ENCODE data around the gene FCHSD1.

The FCHSD1 gene

DNA sequence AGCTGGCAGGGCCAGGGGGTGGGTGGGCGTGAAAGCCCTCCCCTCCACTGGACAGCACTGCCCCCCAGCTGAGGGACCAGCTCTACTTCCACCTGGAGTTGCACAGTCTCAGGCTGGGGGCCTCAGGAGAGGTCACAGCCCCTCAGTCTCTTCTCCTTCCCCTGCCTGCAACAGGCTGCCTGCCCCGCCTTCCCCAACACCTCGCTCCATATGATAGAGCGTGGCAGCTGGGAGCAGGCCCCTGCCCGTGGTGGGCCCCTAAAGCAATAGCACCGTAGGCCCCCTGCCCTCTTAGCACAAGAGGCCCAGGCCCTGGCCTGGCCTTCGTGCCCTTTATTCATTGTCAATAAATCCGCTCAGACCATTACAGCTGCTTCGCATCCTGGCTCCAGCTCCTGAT lies 10.5 kb downstream of the FCHSD1 start:
- DNase-seq, result no peak

DNA sequence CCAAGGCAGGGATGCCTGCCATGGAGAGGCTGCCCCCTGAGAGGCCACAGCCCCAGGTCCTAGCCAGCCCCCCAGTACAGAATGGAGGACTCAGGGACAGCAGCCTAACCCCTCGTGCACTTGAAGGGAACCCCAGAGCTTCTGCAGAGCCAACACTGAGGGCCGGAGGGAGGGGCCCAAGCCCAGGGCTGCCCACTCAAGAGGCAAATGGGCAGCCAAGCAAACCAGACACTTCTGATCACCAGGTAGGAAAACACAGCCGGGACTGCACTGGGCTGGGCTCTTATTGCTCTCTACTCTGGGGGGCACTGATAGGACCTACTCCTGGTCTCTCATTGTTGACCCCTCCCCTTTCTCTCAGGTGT lies 11.2 kb downstream of the FCHSD1 start:
- no peak for DNase-seq

DNA sequence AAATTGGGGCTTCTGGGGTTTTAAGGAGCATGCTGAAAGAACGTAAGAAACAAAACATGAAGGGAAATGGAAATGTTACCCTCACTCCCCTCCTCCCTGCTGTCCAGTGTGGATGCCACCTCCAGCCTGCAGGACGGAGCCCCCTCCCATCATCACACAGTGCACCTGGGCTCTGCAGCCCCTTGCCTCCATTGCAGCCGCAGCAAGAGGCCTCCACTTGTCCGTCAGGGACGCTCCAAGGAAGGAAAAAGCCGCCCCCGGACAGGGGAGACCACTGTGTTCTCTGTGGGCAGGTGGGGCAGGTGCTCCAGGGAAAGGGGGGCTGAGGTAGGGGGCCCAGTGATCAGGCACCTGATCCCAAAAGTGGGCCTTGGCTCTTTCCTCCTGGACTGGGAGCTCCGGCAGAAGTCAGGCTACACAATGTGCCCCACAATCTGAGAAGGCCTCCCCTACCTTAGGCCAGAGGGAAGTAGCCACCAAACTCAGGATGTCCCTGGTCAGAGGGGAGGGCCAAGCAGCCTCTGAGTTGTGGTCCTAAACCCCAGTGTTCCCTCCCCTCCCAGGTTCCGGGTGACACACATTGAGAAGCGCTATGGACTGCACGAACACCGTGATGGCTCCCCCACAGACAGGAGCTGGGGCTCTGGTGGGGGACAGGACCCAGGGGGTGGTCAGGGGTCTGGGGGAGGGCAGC lies 11.7 kb downstream of the FCHSD1 start:
- DNase-seq, result no peak

DNA sequence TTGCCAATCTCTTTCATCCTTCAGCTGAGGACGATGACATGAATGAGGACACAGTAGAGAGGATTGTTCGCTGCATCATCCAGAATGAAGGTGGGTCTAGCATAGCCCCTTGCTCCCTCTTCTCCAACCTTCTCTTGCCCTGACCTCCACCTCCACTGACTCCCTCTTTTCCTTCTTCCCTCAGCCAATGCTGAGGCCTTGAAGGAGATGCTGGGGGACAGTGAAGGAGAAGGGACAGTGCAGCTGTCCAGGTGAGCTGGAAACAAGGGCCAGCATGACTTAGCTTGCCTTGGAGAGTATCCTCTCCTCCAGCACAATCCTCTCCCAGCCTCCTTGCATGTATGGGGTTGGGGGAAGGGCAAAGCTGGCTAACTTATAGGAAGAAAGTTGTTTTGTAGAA lies 12.4 kb downstream of the FCHSD1 start:
- DNase-seq, result no peak

DNA sequence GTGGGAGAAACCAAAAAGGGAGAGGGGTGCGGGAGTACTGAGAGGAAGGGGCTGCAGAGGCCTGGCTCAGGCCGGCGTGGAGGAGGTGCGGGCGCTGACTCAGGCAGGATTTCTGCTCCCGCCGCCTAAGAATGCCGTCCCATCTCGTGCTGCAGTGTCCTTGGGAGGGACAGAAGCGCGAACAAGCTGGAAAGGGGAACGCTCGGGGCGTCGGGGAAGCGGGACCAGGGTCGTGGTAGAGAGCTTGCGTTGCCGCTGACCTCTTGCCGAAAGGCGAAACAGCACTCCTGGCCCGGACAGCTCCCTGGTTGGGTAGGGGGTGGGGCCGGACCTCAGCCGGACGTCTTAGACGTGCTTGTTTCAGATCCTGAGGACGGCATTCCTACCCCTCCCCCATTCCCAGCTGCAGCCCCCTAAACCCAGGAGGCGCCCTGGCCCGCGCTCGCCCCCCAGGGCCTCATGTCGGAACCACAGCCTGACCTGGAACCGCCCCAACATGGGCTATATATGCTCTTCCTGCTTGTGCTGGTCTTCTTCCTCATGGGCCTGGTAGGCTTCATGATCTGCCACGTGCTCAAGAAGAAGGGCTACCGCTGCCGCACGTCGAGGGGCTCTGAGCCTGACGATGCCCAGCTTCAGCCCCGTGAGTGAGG lies 13.3 kb downstream of the FCHSD1 start:
- peak; percentile 30 for DNase-seq

DNA sequence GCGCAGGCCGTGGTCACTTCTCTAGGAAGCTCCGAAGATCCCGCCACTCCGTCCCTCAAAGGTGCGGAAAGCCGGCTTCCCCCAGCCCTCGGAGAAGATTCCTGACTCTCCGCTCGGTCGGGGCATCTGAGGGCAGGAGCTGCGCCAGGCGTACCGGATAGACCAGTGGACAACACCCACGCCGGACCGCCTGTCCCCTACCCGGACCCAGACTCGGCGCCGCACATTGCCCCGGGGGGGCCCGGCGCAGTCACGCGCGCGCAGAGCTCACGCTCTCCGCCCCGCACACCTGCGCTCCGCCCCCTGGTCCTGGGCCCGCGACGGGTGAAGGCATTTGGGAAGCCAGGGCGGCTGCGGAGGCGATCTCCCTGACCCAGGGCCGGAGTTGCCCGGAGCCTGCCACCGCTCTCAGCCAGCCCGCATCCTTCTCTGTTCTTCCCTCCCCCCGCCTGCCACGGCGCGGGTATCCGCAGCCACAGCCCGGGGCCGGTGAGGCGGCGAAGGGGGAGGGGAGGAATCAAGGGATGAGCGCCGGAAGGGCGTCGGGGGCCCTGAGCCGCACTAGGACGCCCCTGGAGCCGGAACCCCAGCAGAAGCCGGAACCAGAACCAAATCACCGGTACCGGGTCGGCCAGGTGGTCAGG lies 14.0 kb downstream of the FCHSD1 start:
- no peak for DNase-seq

DNA sequence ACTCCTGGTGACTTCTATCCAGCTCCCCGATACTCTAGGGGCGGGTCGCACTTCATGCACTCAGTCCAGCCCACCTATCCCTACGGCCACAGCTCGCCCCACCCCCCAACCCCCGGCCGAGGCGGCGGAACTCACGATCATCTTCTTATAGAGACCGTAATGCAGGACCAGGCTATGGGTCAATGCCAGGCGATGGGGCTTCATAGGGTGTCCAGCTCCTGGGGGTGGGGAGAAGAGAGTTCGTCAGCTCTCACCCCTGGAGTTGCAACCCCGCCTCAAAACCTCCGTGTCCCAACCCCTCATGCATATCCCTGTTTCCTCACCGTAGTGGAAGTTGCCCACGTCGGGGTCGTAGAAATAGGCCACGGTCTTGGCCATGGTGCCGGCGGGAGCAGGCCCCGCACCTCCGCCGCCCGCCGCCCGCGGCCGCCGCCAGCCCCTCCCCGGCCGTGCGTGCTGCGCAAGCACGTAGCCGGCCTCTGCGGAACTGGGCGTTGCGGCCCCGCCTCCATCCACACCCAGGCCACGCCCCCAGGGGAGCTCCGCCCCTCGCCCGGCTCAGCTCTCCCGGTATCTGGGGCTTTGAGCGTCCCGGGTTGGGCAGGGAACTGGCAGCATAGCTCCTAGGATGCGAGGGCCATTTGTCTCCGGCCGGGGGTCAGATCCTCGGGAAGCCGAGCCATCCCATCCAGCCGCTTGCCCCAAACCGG lies 14.7 kb downstream of the FCHSD1 start, which contains the start of the genes HDAC3 and RELL2:
TSS of gene HDAC3 (minus strand) at position 437 of the 710 bp plus-strand sequence. CDS start at position 378, 59 bp downstream.
TSS of gene RELL2 (plus strand) at position 585 of the 710 bp plus-strand sequence. CDS start 1,229 bp downstream, outside the sequence.
- DNase-seq, result peak; percentile 85

DNA sequence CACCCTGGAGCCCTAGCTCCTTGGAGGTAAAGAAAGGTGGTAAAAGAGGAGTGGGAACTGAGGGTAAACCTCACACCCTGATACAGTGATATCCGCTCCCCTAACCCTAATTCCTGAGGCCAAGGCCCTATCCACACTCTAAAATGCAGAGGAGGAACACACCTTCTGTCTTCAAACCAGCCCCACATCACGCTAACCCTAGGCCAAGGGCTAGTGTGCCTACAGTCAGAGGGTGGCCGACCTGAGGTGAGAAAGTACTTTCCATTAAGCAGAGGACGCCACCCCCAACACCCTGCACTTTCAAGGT lies 15.2 kb downstream of the FCHSD1 start:
- no peak for DNase-seq

DNA sequence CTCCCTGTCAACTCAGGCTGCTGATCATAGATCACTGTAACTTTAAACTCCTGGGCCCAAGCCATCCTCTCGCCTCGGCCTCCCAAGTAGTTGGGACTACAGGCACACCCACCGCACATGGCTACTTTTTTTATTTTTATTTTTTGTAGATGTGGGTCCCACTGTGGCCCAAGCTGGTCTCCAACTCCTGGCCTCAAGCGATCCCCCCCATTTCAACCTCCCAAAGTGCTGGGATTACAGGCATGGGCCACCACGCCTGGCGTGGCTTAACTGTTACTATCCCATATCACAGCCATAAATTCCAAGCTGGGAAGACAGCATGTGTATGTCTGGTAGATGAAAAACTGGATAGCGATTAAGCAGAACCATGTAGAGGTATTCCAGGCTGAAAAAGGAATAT lies 15.6 kb downstream of the FCHSD1 start:
- DNase-seq, result no peak

DNA sequence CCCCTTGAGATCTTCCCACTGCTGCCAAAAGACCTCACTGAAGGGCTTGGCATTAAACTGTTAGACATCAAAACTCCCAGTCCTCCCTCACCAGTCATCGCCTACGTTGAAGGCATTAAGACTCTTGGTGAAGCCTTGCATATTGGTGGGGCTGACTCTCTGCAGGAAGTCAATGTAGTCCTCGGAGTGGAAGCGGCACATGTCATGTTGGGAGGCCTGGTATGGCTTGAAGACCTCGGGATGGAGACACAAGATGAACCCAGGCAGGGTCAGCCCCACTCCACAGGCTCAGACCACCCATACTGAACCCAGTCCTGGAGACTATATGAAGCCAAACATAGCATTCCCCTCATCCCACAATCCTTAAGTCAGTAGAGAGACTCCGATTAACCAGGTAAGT lies 16.5 kb downstream of the FCHSD1 start:
- no peak for DNase-seq

DNA sequence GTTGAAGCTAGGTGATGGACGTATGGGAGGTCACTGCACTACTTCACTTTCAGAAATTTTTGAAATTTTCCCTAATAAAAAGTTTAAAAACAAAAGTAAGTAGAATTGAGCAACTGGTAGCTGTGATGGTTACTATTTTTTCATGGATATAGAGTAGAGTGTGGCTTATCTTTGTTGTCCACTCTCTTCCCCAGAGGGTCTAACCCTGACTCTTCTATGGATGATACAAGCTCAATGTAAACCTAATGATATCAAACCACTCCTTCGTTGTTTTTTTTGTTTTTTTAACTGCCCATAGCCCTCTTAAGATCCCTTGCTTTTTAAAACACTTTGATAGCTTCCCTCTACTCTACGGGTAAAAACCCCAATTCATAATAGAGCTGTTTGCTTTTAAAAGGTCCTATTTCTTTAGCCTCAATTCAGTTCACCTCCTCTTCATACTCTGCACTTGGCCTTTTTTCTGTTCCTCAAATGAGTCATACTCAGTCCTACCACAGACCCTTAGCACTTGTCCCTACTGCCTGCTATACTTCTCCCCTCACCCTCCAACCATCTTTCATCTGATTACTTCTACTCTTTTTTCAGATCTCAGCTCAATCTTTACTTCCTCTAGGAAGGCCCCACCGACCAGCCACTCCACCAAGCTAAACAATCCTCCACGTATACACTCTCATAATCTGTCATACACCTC lies 17.2 kb downstream of the FCHSD1 start:
- no peak for DNase-seq

DNA sequence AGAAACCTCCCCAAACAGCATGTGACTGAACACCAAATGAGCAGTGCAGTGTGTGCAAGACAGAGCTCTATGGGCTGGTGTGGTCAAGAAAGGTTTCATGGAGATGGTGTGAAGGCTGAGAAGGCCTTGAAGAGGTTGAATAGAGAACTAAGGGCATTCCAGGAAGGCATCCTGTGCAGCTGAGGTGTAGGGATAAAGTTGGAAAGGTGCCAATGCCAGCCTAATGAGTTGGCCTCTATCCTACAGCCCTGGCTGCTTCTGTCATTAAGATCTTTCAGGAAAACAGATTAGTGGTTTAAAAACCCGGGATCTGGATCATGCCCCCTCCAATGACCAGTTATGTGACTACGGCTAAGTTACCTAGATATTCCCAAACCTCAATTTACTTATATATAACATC lies 18.6 kb downstream of the FCHSD1 start:
- DNase-seq, result no peak

DNA sequence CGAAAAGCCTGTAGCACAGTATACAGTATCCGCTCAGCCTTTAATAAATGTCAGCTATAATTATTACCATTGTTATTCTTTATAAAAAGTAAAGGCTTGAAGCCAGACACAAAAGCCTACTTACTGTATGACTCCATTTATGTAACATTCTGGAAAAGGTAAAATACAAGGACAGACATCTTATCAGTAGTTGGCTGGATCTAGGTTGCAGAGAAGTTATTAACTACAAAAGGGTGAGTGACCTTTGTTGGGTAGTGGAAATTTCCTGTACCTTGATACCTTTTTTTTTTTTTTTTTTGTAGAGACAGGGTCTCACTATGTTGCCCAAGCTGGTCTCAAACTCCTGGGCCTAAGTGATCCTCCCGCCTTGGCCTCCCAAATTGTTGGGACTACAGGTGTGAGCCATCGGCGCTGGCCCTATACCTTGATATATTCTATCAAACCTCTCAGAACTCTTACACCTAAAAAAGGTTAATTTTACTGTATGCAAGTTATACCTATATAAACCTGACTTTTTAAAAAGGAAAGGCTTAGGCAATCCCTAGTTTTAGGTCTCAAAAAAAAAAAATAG lies 20.6 kb downstream of the FCHSD1 start:
- DNase-seq, result no peak

DNA sequence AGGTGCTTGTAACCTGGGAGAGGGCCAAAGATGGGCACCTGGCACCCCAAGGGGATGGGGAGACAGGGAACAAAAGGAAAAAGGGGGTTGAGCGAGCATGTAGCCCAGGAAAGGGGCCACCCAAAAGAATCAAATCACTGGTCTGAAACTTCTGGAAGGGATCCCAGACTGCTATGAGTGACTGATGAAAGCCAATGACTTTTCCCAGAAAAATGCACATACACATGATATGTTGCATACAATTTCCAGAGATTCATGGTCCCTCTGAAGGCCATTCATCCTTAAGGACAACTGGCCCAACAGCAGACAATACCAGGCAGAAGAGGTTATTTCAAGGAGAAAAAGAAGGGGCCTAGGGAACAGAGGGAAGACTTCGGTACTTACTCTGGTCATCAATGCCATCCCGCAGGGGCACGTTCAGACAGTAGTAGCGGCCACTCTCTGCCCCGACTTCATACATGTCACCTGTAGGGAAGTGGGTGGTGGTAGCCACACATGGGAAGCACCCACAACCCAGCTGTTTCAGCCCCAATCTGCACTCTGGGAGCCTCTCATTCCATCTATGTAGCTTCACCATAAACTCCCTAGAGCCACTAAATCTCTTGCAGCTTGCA lies 22.9 kb downstream of the FCHSD1 start:
- no peak for DNase-seq

DNA sequence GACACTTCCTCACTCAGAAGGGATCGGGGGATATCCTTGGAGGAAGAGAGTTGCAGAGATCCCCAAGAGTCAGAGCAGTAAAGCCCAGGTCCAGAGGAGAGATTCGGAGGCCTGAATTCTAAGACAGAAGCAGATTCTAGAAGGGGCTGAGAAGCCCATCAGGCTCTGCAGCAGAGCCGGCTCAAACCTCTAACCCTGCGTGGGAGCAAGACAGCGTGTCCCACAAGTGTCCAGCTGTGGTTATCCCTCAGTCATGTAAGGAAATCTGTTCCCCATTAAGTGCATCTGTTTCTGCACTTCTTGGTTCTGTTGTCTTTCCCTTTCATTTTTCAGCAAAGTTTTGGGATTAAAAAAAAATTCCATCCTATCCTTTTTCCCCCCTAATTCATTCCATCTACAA lies 27.6 kb downstream of the FCHSD1 start:
- no peak for DNase-seq

DNA sequence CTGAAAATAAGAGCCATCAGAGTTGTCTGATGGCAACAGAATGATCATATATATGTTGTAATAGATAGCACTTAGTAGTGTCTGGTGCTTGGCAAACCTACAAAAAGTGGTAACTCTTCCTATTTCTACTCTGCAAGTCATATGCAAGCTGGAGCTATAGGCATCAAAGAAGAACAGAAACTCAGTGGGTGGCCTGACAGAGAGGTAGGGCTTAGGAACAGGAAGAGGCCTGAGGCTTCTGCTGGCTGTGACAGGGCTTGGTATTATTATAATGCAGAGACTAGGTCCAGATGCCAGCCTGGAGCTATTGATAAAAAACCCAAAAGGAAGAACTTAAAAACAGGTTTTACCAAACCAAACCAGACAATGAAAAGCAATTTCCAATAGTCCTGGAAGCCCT lies 28.0 kb downstream of the FCHSD1 start:
- no peak for DNase-seq

DNA sequence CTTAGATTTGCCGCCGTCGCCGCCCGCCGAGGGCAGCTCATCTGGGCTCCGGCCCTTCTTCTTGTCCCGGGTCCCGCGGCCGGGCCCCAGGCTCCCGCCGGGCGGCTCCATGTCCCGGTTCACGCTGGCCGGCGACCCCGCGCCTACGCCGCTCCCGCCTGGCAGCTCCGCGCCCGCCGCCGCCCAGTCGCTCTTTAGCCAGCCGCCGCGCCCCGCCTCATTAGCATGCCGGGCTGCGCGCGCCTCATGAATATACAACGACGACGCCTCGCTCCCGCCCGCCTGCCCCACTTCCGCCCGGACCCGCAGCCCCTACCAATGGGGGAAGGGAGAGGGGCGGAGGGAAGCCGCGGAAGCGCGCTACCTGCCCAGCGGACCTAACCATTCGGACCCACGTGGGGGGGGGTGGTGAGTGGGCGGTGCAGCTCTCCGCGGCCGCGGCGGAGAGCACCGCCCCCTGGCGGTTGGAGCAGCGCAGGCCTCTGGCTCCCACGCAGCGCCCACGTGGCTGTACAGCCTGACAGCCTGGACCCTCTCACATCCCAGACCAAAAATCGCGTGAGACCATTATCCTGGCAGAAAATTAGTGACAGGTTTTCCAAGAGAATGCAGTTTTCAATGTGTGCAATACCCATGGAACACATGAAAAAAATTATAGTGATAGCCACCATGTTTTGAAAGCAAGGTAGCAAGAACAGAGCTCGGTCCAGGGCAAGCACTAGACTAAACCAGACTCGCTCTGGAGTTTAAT lies 32.2 kb downstream of the FCHSD1 start, which contains the start of gene DIAPH1:
TSS of gene DIAPH1 (minus strand) at position 197 of the 751 bp plus-strand sequence. CDS start at position 111, 86 bp downstream.
- peak; percentile 85 for DNase-seq

DNA sequence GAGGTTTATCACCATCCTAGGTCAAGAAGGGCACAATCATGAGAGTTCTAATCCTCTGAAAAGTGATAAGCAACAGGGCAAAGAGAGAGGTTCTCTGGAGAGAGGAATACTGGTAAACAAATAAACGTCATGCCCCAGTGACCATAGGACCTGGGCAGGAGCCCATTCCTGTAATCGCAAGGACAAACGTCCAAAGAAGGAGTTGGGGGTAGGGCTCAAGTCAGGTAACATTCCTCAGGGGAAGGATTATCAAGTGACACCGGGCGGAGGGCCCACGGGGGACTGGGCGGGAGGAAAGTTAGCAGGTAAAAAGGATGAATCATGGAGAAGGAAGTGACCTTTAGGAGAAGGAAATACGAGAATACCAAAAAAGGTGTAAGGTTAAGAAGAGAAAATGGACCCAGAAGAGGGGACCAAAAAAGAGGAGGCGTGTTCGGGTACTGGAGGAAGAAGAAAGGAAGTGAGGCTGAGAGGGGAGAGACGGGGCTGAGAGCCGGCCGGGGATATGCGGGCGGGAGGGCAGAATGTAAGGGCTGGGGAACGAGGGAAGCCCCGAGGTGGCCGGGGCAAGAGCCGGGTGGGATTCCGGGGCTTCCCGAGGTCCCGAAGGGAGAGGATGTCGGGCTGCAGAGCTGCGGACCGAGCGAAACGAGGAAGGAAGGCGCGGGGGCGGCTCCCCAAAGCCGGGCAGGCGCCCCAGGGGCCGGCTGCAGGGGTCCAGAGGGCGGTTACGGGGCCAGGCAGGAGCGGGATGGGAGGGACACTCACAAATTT lies 33.0 kb downstream of the FCHSD1 start:
- no peak for DNase-seq

DNA sequence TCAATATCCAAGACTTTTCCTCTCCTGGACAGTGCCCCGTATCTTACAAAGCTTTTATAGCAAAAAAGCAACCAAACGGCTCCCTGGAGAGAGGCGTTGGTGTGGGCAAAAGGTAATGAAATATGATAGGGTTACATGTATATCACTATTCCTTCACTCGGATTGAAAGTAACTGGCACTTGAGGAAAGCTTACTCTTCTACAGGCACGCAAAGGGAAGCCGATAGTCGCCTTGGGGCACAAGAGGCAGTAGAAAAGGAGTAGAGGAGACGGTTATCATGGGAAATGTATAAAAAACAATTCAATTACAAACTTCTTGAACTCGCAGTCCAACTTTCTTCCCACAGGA lies 33.6 kb downstream of the FCHSD1 start:
- DNase-seq, result no peak

DNA sequence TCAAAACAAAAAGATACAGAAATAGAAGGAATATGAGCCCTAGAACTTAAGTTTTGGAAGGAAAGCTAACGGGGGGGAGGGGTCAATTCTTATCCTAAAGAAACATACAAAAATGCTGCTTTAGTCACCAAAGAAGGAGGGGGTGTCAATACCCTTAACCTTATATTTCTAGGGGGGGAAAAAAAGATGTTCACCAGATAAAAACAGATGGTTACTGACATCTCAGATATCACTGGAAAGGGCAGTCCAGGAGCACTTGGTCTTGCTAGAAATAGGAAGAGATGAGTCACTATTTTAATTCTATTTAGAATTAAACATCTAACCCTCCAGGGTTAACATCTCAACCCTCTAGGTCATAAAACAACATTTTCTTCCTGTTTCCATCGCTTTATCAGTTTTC lies 34.1 kb downstream of the FCHSD1 start:
- DNase-seq, result no peak
